ENCODE results near the gene ARHGAP26. TPM values are rescaled to one million over a fixed set of nuclear protein-coding genes. Genes with fewer than 3 reads are reported as not detected.
A peak's percentile ranks its signal among the peaks of the same experiment; 100 is the strongest.

The ARHGAP26 gene
- total and polyA plus RNA-seq, 2 of the 4 experiments (the other 2 are of a cell fraction), result 0.54 to 0.56 TPM

GRCh38 chr5:143138839-143139238 is 368.7 kb downstream of the ARHGAP26 start:
- Histone ChIP-seq H3K36me3 (ENCODE audit: control insufficient read depth, insufficient read depth, low read length) (no peaks in the 10 kb centered on the region), H3K27ac (ENCODE audit: insufficient read depth, low read length) (no peak overlapping the region), H2BK5ac (ENCODE audit: low read depth, low read length, poor library complexity, severe bottlenecking) (no peak overlapping the region), H2AFZ (replicated peaks; ENCODE audit: low read length, poor library complexity) (no peak overlapping the region), H3K79me1 (ENCODE audit: low read depth in 1 of 2, low read length in 2 of 2) (no peaks in the 10 kb centered on the region), H2BK15ac (ENCODE audit: low read depth, low read length) (no peak overlapping the region), H3K56ac (ENCODE audit: extremely low read depth, insufficient read depth, low read length) (no peak overlapping the region; the same call in 1 of the 2 replicates), H3K27me3 (ENCODE audit: control insufficient read depth, insufficient read depth, low read length) (no peaks in the 10 kb centered on the region), H3K4ac (ENCODE audit: low read depth, low read length) (no peak overlapping the region), H2BK20ac (ENCODE audit: low read depth, low read length) (no peak overlapping the region), H4K5ac (ENCODE audit: low read depth, low read length) (no peak overlapping the region), H3K4me1 (ENCODE audit: control insufficient read depth, insufficient read depth, low read length) (peaks cover 4% of the 10 kb centered on the region; the same call in 1 of the 2 replicates), H4K20me1 (ENCODE audit: insufficient read depth, low read length) (no peaks in the 10 kb centered on the region), H3K9me1 (ENCODE audit: insufficient read depth, low read length) (peaks cover 14% of the 10 kb centered on the region), H3K23ac (ENCODE audit: low read depth, low read length) (no peak overlapping the region), H3K14ac (replicated peaks; ENCODE audit: low read depth, low read length) (no peak overlapping the region), H3K4me2 (ENCODE audit: low read depth, low read length) (no peak overlapping the region), H3K9ac (ENCODE audit: low read depth, low read length) (no peak overlapping the region), H3K9me3 (ENCODE audit: control insufficient read depth, insufficient read depth, low read length) (no peaks in the 10 kb centered on the region), H3K4me3 (ENCODE audit: insufficient read depth, low read depth, low read length) (no peak overlapping the region), H2BK120ac (ENCODE audit: low read depth, low read length) (no peak overlapping the region), H4K91ac (ENCODE audit: insufficient read depth, low read depth, low read length) (no peak overlapping the region), H2AK5ac (ENCODE audit: low read depth, low read length) (no peak overlapping the region), H2AK9ac (replicated peaks; ENCODE audit: low read depth, low read length, poor library complexity) (no peak overlapping the region), H3K18ac (ENCODE audit: low read depth, low read length) (no peak overlapping the region), H4K8ac (ENCODE audit: low read depth in 2 of 2, low read length in 2 of 2) (no peak overlapping the region)
- TF ChIP-seq RFX5 (IDR thresholded peaks at IDR 0.05; ENCODE audit: low read depth, low read length) (no peak), FOS (IDR thresholded peaks at IDR 0.05; ENCODE audit: low read depth, low read length) (no peak), RAD21 (IDR thresholded peaks at IDR 0.05; ENCODE audit: low read length) (no peak), MAZ (IDR thresholded peaks at IDR 0.05; ENCODE audit: borderline replicate concordance, low read depth, low read length) (no peak), SMC3 (IDR thresholded peaks at IDR 0.05; ENCODE audit: low read depth, low read length) (no peak), POLR2A (IDR thresholded peaks at IDR 0.05; ENCODE audit: low read depth, low read length) (no peak), USF2 (IDR thresholded peaks at IDR 0.05; ENCODE audit: low read depth, low read length) (no peak), BHLHE40 (IDR thresholded peaks at IDR 0.05; ENCODE audit: low read depth, low read length) (no peak), RCOR1 (IDR thresholded peaks at IDR 0.05; ENCODE audit: insufficient replicate concordance, low read length) (no peak), CTCF (conservative IDR thresholded peaks at IDR 0.05; ENCODE audit: low read depth, low read length) (no peak), CEBPB (IDR thresholded peaks at IDR 0.05; ENCODE audit: low read depth, low read length) (no peak)
- BruUV-seq (replicated peaks), result no TSS peak
- WGBS, 2 experiments (ENCODE audit: extremely low coverage in 2 of 2, insufficient read length in 1 of 2), result no CpG with 5 or more reads among the region's 8 CpGs
- no peak for ATAC-seq (ENCODE audit: low read depth)
- intact Hi-C loops (cut with micrococcal nuclease), result no loop called here
- ChIA-PET CTCF (no interaction called here), POLR2A (ENCODE audit: unreplicated experiment) (interaction anchor here (0.8 kb wide), 1 partner anchor 16 kb away, joined by 3 read pairs; no protein-coding TSS in a partner anchor)
- in situ Hi-C loops (cut with MboI; ENCODE audit: low sequenced_read_pairs), result no loop called here
- peak; percentile 13 for DNase-seq
- dilution Hi-C loops (cut with HindIII; ENCODE audit: low sequenced_read_pairs, unreplicated experiment), result no loop called here
